ENCODE data around the gene RABGAP1L.

RABGAP1L gene

GRCh38 chr1:174352883-174353608 is 193.7 kb downstream of the RABGAP1L start:
- no peak overlapping the region for H3K9ac ChIP-seq (ENCODE audit: insufficient read length, low read depth)
- H3K36me3 ChIP-seq (ENCODE audit: insufficient read depth, insufficient read length, low read length): no peaks in the 10 kb centered on the region
- no peak overlapping the region for H3K4me3 ChIP-seq (ENCODE audit: insufficient read length, low read depth)
- TF ChIP-seq ZNF274 (IDR thresholded peaks at IDR 0.05; ENCODE audit: low read depth, low read length) (no peak), YY1 (IDR thresholded peaks at IDR 0.05; ENCODE audit: insufficient read depth, insufficient read length) (no peak), SUZ12 (IDR thresholded peaks at IDR 0.05; ENCODE audit: extremely low read depth, insufficient read depth, insufficient read length) (no peak)
- no peaks in the 10 kb centered on the region for H3K4me1 ChIP-seq (ENCODE audit: insufficient read depth, insufficient read length)
- no peaks in the 10 kb centered on the region for H3K27me3 ChIP-seq (ENCODE audit: insufficient read depth, insufficient read length)
- H3K9me3 ChIP-seq (ENCODE audit: insufficient read depth, low read length): peaks cover 2% of the 10 kb centered on the region
- no peak for DNase-seq (ENCODE audit: low read depth, low spot score)

- Histone ChIP-seq H3K4me3 (ENCODE audit: insufficient read length, low read depth) (no peak overlapping the region), H3K9ac (ENCODE audit: insufficient read length, low read depth) (no peak overlapping the region), H3K27me3 (ENCODE audit: insufficient read depth, insufficient read length) (no peaks in the 10 kb centered on the region), H3K4me1 (ENCODE audit: insufficient read depth, insufficient read length) (no peaks in the 10 kb centered on the region), H3K9me3 (ENCODE audit: insufficient read depth, low read length) (no peaks in the 10 kb centered on the region), H3K36me3 (ENCODE audit: insufficient read depth, insufficient read length, low read length) (no peaks in the 10 kb centered on the region)
- no peak for TF ChIP-seq SUZ12 (IDR thresholded peaks at IDR 0.05; ENCODE audit: extremely low read depth, insufficient read depth, insufficient read length)
- TF ChIP-seq YY1 (IDR thresholded peaks at IDR 0.05; ENCODE audit: insufficient read depth, insufficient read length): no peak
- no peak for TF ChIP-seq ZNF274 (IDR thresholded peaks at IDR 0.05; ENCODE audit: low read depth, low read length)
- no peak for DNase-seq (ENCODE audit: low read depth, low spot score)
These were observed 199.0 kb downstream of the RABGAP1L start for GRCh38 chr1:174358344-174358743.

DNA sequence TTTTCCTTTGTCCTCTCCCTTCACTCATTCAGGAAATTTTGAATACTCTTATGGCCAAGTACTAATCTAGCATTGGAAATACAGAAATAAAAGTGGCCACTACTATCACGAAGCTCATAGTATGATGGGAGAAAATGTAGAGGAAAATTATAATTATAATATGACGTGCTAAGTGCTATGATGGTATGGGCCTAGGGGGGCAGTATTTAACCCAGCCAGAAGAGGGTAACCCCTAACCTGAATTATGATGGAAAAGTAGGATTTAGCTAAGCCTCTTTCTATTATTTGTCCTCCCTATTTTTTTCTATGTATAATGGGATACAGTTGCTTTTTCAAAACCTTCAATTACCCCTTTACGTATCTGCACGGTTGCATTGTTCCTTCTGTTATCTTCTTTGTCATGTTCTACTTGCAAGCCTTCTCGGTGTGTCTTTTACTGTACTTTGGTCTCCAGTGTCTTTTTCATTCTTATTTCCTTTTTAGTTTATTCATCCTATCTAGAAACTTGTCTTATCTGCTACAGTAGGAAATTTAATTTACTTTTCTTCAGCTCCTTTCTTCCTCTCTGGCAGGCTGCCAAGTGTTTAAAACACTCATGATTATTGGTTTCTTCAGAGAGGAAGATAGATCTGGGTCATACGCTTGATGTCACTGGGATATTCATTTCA is 199.6 kb downstream of the RABGAP1L start:
- Histone ChIP-seq H3K27me3 (ENCODE audit: insufficient read depth, insufficient read length) (no peaks in the 10 kb centered on the region), H3K9ac (ENCODE audit: insufficient read length, low read depth) (no peak overlapping the region), H3K9me3 (ENCODE audit: insufficient read depth, low read length) (no peaks in the 10 kb centered on the region), H3K36me3 (ENCODE audit: insufficient read depth, insufficient read length, low read length) (no peaks in the 10 kb centered on the region), H3K4me3 (ENCODE audit: insufficient read length, low read depth) (no peak overlapping the region), H3K4me1 (ENCODE audit: insufficient read depth, insufficient read length) (no peaks in the 10 kb centered on the region)
- DNase-seq (ENCODE audit: low read depth, low spot score): no peak
- TF ChIP-seq SUZ12 (IDR thresholded peaks at IDR 0.05; ENCODE audit: extremely low read depth, insufficient read depth, insufficient read length) (no peak), YY1 (IDR thresholded peaks at IDR 0.05; ENCODE audit: insufficient read depth, insufficient read length) (no peak), ZNF274 (IDR thresholded peaks at IDR 0.05; ENCODE audit: low read depth, low read length) (no peak)

DNA sequence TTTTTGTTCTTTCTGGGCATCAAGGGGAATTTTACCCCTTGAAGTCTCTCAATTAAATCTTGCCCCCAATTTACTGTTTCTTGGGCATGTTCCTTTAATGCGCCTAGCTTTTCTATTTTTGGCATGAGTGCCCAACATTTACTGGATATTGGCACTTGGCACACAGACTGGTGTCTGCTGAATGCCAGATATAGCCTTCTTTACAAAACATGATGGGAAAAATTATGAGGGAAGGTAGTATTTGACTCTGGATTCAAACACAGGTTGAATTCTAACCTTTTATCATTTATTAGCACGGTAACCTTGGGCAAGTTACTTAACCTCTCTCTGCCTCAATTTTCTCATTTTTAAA is 200.1 kb downstream of the RABGAP1L start:
- TF ChIP-seq SUZ12 (IDR thresholded peaks at IDR 0.05; ENCODE audit: extremely low read depth, insufficient read depth, insufficient read length): no peak
- TF ChIP-seq YY1 (IDR thresholded peaks at IDR 0.05; ENCODE audit: insufficient read depth, insufficient read length): no peak
- TF ChIP-seq ZNF274 (IDR thresholded peaks at IDR 0.05; ENCODE audit: low read depth, low read length): no peak
- Histone ChIP-seq H3K27me3 (ENCODE audit: insufficient read depth, insufficient read length) (no peaks in the 10 kb centered on the region), H3K4me3 (ENCODE audit: insufficient read length, low read depth) (no peak overlapping the region), H3K9me3 (ENCODE audit: insufficient read depth, low read length) (no peaks in the 10 kb centered on the region), H3K9ac (ENCODE audit: insufficient read length, low read depth) (no peak overlapping the region), H3K4me1 (ENCODE audit: insufficient read depth, insufficient read length) (no peaks in the 10 kb centered on the region), H3K36me3 (ENCODE audit: insufficient read depth, insufficient read length, low read length) (no peaks in the 10 kb centered on the region)
- DNase-seq (ENCODE audit: low read depth, low spot score): no peak

DNA sequence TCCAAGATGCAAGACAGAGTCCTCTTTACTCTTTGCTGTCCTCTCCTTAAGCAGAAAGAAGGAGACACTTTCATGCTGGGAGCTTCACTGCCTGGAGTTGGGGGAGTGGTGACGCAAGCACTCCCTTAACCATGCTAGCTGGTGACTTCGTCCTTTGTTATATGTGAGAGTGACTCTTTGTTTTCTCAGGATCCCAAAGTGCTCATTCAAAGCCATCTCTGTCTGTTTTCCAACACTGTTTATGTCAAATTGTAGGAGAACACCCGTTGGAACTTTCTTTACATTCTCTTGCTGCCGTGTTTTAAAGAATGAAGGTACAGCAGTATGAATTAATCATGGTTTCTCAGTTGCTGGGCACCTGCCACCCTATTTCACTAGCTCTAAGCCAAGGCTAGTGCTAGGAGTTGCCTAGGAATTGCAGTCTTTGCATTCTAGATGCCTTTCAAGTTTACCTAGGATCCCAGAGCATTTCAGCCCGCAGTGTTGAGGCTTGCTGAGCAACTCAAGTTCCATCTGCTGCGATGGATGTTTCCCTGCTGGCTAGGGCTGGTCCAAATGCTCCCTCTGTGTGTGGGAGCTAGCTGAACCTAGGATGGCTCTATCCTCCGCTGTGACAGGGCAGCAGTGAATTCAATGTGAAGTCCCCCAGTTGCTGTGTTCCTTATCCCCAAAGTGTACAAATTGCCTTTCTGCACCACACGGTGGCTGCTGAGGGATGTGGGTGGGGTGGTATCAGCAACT is 205.8 kb downstream of the RABGAP1L start:
- no peaks in the 10 kb centered on the region for H3K27me3 ChIP-seq (ENCODE audit: insufficient read depth, insufficient read length)
- TF ChIP-seq ZNF274 (IDR thresholded peaks at IDR 0.05; ENCODE audit: low read depth, low read length) (no peak), SUZ12 (IDR thresholded peaks at IDR 0.05; ENCODE audit: extremely low read depth, insufficient read depth, insufficient read length) (no peak), YY1 (IDR thresholded peaks at IDR 0.05; ENCODE audit: insufficient read depth, insufficient read length) (no peak)
- no peak overlapping the region for H3K4me3 ChIP-seq (ENCODE audit: insufficient read length, low read depth)
- no peaks in the 10 kb centered on the region for H3K4me1 ChIP-seq (ENCODE audit: insufficient read depth, insufficient read length)
- no peaks in the 10 kb centered on the region for H3K36me3 ChIP-seq (ENCODE audit: insufficient read depth, insufficient read length, low read length)
- DNase-seq (ENCODE audit: low read depth, low spot score): no peak
- H3K9ac ChIP-seq (ENCODE audit: insufficient read length, low read depth): no peak overlapping the region
- no peaks in the 10 kb centered on the region for H3K9me3 ChIP-seq (ENCODE audit: insufficient read depth, low read length)

- Histone ChIP-seq H3K9me3 (ENCODE audit: insufficient read depth, low read length) (no peaks in the 10 kb centered on the region), H3K9ac (ENCODE audit: insufficient read length, low read depth) (no peak overlapping the region), H3K36me3 (ENCODE audit: insufficient read depth, insufficient read length, low read length) (no peaks in the 10 kb centered on the region), H3K4me3 (ENCODE audit: insufficient read length, low read depth) (no peak overlapping the region), H3K27me3 (ENCODE audit: insufficient read depth, insufficient read length) (no peaks in the 10 kb centered on the region), H3K4me1 (ENCODE audit: insufficient read depth, insufficient read length) (no peaks in the 10 kb centered on the region)
- DNase-seq (ENCODE audit: low read depth, low spot score): no peak
- TF ChIP-seq SUZ12 (IDR thresholded peaks at IDR 0.05; ENCODE audit: extremely low read depth, insufficient read depth, insufficient read length) (no peak), ZNF274 (IDR thresholded peaks at IDR 0.05; ENCODE audit: low read depth, low read length) (no peak), YY1 (IDR thresholded peaks at IDR 0.05; ENCODE audit: insufficient read depth, insufficient read length) (no peak)
These were observed 207.6 kb downstream of the RABGAP1L start for GRCh38 chr1:174366946-174367345.

- Histone ChIP-seq H3K36me3 (ENCODE audit: insufficient read depth, insufficient read length, low read length) (no peaks in the 10 kb centered on the region), H3K9ac (ENCODE audit: insufficient read length, low read depth) (no peak overlapping the region), H3K9me3 (ENCODE audit: insufficient read depth, low read length) (no peaks in the 10 kb centered on the region), H3K4me1 (ENCODE audit: insufficient read depth, insufficient read length) (no peaks in the 10 kb centered on the region), H3K27me3 (ENCODE audit: insufficient read depth, insufficient read length) (no peaks in the 10 kb centered on the region), H3K4me3 (ENCODE audit: insufficient read length, low read depth) (no peak overlapping the region)
- TF ChIP-seq YY1 (IDR thresholded peaks at IDR 0.05; ENCODE audit: insufficient read depth, insufficient read length) (no peak), SUZ12 (IDR thresholded peaks at IDR 0.05; ENCODE audit: extremely low read depth, insufficient read depth, insufficient read length) (no peak), ZNF274 (IDR thresholded peaks at IDR 0.05; ENCODE audit: low read depth, low read length) (no peak)
- DNase-seq (ENCODE audit: low read depth, low spot score): no peak
These were observed 208.6 kb downstream of the RABGAP1L start for GRCh38 chr1:174367892-174368291.

Measured in NT2/D1 (cell line).